Bronchial epithelial cell (primary cell): ENCODE results near the gene HCFC1. TPM values are rescaled to one million over a fixed set of nuclear protein-coding genes. Genes with fewer than 3 reads are reported as not detected.

ENCODE experiments used
- DNase-seq: peaks from one replicate; pipeline ENCODE4 v3.0.0-alpha.2; 2010; ENCODE audit warnings: low read depth
- FAIRE-seq: peaks from 2 replicates; lab custom pipeline; 2011; peaks lifted over from hg19 to GRCh38; lab: Jason Lieb, UNC
- H3K27me3 ChIP-seq: 2 replicates; pipeline ENCODE4 v1.5.1; 2011; ENCODE audit warnings: low read length; ENCODE audit not compliant: control insufficient read depth, insufficient read depth
- H3K36me3 ChIP-seq: 2 replicates; pipeline ENCODE4 v1.5.1; 2011; ENCODE audit warnings: low read length; ENCODE audit not compliant: control insufficient read depth, insufficient read depth
- H3K4me3 ChIP-seq: 2 replicates; pipeline ENCODE4 v1.5.1; 2011; ENCODE audit warnings: mild to moderate bottlenecking, low read depth, low read length, control low read depth
- total RNA-seq: library from RNA; depleted of rRNA; stranded (reverse); fragments of >200 nt; gene quantifications from 2 replicates; pipeline ENCODE4 v1.2.1, GENCODE V29; 2014
- TF ChIP-seq, protein P1 (sequence below): IDR thresholded peaks from 2 replicates; pipeline ENCODE4 v1.5.1; 2011; ENCODE audit warnings: mild to moderate bottlenecking, moderate library complexity, low read length, control low read depth, inconsistent platforms; ENCODE audit not compliant: insufficient read depth, severe bottlenecking

HCFC1 gene
- total RNA-seq, 1 donor from 2014 or later, result 5.5 TPM

DNA sequence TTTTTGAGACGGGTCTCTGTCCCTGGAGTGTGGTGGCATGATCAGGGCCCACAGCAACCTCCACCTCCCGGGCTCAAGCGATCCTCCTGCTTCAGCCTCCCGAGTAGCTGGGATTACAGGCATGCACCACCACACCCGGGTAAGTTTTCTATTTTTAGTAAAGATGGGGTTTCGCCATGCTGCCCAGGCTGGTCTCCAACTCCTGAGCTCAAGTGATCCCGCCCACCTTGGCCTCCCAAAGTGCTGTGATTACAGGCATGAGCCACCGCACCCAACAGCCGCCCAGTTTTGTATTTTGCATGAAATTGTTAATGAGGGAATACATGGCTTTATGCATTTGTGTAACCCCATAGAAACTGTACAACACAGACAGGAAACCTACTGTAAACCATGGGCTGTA is 42.8 kb downstream of the HCFC1 start:
- FAIRE-seq, result no peak
- no peak overlapping the region for H3K4me3 ChIP-seq
- H3K27me3 ChIP-seq, result no peaks in the 10 kb centered on the region
- DNase-seq, result no peak
- H3K36me3 ChIP-seq, result peaks cover 4% of the 10 kb centered on the region
- TF ChIP-seq, protein P1, sequence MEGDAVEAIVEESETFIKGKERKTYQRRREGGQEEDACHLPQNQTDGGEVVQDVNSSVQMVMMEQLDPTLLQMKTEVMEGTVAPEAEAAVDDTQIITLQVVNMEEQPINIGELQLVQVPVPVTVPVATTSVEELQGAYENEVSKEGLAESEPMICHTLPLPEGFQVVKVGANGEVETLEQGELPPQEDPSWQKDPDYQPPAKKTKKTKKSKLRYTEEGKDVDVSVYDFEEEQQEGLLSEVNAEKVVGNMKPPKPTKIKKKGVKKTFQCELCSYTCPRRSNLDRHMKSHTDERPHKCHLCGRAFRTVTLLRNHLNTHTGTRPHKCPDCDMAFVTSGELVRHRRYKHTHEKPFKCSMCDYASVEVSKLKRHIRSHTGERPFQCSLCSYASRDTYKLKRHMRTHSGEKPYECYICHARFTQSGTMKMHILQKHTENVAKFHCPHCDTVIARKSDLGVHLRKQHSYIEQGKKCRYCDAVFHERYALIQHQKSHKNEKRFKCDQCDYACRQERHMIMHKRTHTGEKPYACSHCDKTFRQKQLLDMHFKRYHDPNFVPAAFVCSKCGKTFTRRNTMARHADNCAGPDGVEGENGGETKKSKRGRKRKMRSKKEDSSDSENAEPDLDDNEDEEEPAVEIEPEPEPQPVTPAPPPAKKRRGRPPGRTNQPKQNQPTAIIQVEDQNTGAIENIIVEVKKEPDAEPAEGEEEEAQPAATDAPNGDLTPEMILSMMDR, result no peak

DNA sequence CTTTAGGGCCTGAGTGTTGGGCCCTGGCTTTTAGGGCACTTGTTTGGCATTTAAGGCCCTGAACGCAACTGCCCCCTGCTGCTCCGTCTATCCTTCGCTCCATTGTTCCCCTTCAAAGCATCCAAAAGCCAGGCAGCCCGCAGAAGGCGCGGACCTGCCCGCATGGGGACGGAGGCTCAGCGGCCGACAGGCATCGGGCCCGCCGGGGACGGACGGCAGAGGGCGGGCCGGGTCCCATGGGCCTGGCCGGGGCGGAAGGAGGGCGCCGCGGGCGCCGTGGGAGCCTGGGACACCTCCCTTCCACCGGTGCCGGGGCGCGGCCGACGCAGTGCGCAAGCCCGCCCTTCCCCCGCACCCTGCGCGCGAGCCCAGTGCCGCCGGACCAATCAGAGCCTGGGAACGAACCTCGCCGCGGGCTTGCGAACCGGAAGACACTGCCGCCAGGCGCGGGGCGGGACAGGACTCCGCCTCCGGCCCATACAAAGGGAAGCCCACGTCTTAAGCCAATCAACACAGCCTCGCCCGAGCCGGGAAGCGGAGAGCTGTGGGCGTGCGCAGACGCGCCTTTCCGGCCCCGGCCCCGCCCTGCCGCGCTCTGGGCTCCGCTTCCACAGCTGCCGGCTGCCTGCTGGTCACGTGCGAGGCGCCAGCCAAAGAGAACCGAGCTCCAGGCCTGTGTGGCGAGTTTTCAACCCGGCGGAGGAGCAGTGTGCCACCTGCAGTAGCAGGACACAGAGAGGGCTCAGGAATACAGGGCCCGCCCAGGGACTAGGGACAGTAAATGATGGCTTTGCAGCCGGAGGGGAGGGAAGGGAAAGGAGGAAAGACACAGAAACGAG is 43.5 kb downstream of the HCFC1 start:
- TF ChIP-seq, protein P1, result no peak
- FAIRE-seq (no peak), DNase-seq (peak; percentile 90)
- H3K36me3 ChIP-seq, result peaks cover 4% of the 10 kb centered on the region
- H3K27me3 ChIP-seq, result no peaks in the 10 kb centered on the region
- peak overlapping the region; percentile 53 for H3K4me3 ChIP-seq

DNA sequence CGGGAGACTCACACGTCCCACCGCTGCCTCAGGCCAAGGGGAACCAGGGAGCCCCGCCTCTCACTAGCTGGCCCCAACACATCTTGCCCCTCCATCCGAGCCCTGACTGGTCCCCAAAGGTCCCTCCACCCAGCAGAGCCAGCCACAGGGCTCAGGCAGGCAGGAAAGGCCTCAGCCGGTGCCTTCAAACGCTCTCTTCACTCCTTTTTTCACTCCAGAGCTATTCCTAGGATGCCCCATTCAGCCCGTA is 44.0 kb downstream of the HCFC1 start:
- FAIRE-seq, result no peak

DNA sequence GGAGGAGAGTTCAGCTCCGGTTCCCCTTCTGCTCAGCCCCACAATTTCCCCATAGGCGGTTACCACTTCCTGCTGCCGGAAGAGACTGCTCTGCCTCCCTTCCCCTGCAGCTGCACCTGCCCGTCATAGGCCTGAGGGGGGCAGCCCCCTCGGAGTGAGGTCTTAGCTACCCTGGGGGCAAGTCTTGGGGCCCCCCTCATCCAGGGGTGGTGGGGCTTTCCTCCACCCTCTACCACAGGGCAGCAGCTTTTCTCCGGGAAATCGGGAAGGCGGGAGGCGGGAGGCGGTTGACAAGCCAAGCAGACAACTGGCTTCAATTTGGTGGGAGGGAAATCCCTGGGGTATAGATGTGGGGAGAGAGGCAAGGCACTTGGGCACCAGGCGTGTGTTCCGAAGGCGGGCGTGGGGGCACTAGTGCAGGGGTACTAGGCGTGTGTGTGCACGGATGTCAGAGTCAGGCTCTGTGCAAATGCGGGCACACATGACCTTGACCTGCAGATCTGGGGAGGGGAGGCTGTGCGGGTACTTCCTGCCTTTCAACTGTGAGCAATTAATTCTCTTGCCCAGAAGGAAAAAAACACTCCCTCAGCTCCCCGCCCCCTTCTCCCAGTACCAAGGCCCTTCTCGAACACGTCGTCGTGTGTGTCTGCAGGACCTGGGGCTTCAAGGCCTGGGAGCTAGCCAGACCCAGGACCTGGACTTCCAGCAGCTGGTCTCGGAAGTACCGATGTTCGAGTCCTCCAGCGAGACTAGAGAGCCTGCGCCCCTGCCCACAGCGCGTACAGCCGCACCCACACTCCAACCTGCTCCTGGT is 44.6 kb downstream of the HCFC1 start:
- TF ChIP-seq, protein P1, result no peak
- Histone ChIP-seq H3K4me3 (peak overlapping the region; percentile 53), H3K36me3 (peaks cover 4% of the 10 kb centered on the region), H3K27me3 (no peaks in the 10 kb centered on the region)
- FAIRE-seq (no peak), DNase-seq (no peak)

More for the DNA sequence above, 44.0 kb downstream of the HCFC1 start:
- TF ChIP-seq, protein P1, result no peak
- Histone ChIP-seq H3K4me3 (peak overlapping the region; percentile 53), H3K27me3 (no peaks in the 10 kb centered on the region), H3K36me3 (peaks cover 4% of the 10 kb centered on the region)
- no peak for DNase-seq

DNA sequence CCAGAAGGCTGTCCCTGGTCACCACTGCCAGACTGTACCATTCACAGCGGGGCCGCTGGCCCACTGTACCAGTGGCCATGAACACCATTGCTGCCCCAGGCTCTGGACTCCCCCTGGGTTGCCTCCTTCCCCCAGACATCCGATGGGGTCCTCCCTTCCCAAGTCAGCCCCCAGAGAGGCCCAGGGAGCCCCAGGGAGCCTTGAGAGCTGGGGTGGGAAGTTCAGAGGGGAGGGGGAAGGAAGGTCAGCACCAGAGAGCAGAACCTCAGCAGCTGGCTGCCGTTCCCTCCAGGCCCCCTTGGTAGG is 45.1 kb downstream of the HCFC1 start:
- DNase-seq (no peak), FAIRE-seq (no peak)
- no peaks in the 10 kb centered on the region for H3K27me3 ChIP-seq
- H3K36me3 ChIP-seq, result peaks cover 4% of the 10 kb centered on the region
- no peak overlapping the region for H3K4me3 ChIP-seq
- TF ChIP-seq, protein P1, result no peak
